ENCODE data around the gene SKIDA1.

DNA sequence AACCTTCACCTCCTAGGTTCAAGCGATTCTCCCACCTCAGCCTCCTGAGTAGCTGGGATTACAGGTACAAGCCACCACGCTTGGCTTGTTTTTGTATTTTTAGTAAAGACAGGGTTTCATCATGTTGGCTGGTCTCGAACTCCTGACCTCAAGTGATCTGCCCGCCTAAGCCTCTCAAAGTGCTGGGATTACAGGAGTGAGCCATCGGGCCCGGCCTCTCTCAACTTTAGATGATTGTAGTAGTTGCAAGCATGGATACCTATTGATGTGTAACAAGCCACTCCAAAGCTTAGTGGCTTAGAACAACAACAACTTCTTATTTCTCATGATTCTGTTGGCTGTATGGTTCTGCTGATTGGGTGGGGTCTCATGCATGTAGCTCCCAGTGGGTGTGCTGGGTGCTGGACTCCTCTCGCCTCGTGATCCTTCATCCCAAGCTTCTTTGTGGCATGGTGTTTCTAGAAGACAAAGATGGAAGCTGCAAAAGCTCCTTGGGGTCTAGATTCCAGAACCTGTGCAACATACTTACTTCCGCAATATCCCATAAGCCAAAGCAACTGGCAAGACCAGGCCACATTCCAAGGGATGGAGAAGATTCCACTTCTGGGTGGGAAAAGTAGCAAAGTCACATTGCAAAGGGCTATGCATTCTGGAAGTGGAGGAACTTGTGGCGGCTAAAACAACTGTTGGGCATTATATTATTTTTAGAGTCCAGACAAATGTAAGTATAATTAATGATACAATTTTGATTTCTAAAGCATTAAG is 37.9 kb downstream of the SKIDA1 start:
- TF ChIP-seq EZH2 (IDR thresholded peaks at IDR 0.05) = no peak
- no peak for TF ChIP-seq POLR2AphosphoS5 (IDR thresholded peaks at IDR 0.05; ENCODE audit: borderline replicate concordance, low read depth, low read length)
- TF ChIP-seq FOXP2 (optimal IDR thresholded peaks at IDR 0.05; ENCODE audit: control extremely low read depth, extremely low read length, insufficient read depth) = no peak

All from SK-N-MC (cell line).